IMR-90 (cell line): Measurements from ENCODE around the gene TVP23B. TPM values are rescaled to one million over a fixed set of nuclear protein-coding genes. Genes with fewer than 3 reads are reported as not detected.
"Not testable (repeated sequence)": the region's sequence is repeated elsewhere in the genome, so short reads cannot be mapped to it uniquely, and the experiment has no call there.

Source experiments
- ATAC-seq: fragments of 200-7000 bp; cut with Tn5 transposase; 2 replicates; pipeline ENCODE4 v1.9.1; 2020; ENCODE audit warnings: low read depth, mild to moderate bottlenecking, moderate library complexity
- BruUV-seq: library from RNA; stranded (reverse); fragments of 400-500 nt; replicated peaks from 2 replicates; lab custom pipeline; 2021; lab: Mats Ljungman, UMichigan
- CTCF ChIA-PET: fragments of 300-600 bp; formaldehyde crosslinking; extraction: SDS; loops from one replicate; lab custom pipeline; 2021; ENCODE audit warnings: antibody characterized with exemption; lab: Yijun Ruan, JAX
- POLR2A ChIA-PET: fragments of 300-600 bp; sonication (Branson Sonifier 250); formaldehyde crosslinking; loops from one replicate; lab custom pipeline; 2022; ENCODE audit warnings: antibody characterized with exemption; ENCODE audit not compliant: unreplicated experiment; lab: Charles Lee
- DNase-seq: peaks from one replicate; pipeline ENCODE4 v3.0.0; 2013
- H2AFZ ChIP-seq: replicated peaks from 2 replicates; pipeline ENCODE3; 2013; ENCODE audit warnings: low read length, mild to moderate bottlenecking; ENCODE audit not compliant: poor library complexity
- H2AK5ac ChIP-seq: 2 replicates; pipeline ENCODE4 v1.6.1; 2013; ENCODE audit warnings: low read depth, low read length, inconsistent platforms
- H2AK9ac ChIP-seq: replicated peaks from 2 replicates; pipeline ENCODE3; 2013; ENCODE audit warnings: mild to moderate bottlenecking, low read depth, low read length, moderate library complexity; ENCODE audit not compliant: poor library complexity
- H2BK120ac ChIP-seq: 2 replicates; pipeline ENCODE4 v1.6.1; 2013; ENCODE audit warnings: low read depth, low read length, inconsistent platforms
- H2BK15ac ChIP-seq: 3 replicates; pipeline ENCODE4 v1.6.1; 2013; ENCODE audit warnings: low read depth, low read length, inconsistent platforms
- H2BK20ac ChIP-seq: 2 replicates; pipeline ENCODE4 v1.6.1; 2013; ENCODE audit warnings: low read depth, mild to moderate bottlenecking, inconsistent platforms, low read length, moderate library complexity
- H2BK5ac ChIP-seq: 2 replicates; pipeline ENCODE4 v1.6.1; 2013; ENCODE audit warnings: mild to moderate bottlenecking, low read depth, low read length, inconsistent platforms; ENCODE audit not compliant: poor library complexity, severe bottlenecking
- H3K14ac ChIP-seq: replicated peaks from 2 replicates; pipeline ENCODE4 v1.6.1; 2013; ENCODE audit warnings: low read depth, low read length, inconsistent platforms
- H3K18ac ChIP-seq: 2 replicates; pipeline ENCODE4 v1.6.1; 2013; ENCODE audit warnings: low read depth, low read length, control low read depth
- H3K23ac ChIP-seq: 2 replicates; pipeline ENCODE4 v1.6.1; 2013; ENCODE audit warnings: low read depth, low read length, inconsistent platforms
- H3K27ac ChIP-seq: 2 replicates; pipeline ENCODE4 v1.5.1; 2013; ENCODE audit warnings: mild to moderate bottlenecking, control low read depth, low read length; ENCODE audit not compliant: insufficient read depth
- H3K27me3 ChIP-seq: 2 replicates; pipeline ENCODE4 v1.6.1; 2013; ENCODE audit warnings: low read length; ENCODE audit not compliant: control insufficient read depth, insufficient read depth
- H3K36me3 ChIP-seq: 2 replicates; pipeline ENCODE4 v1.6.1; 2013; ENCODE audit warnings: low read length, mixed read lengths; ENCODE audit not compliant: control insufficient read depth, insufficient read depth
- H3K4ac ChIP-seq: 2 replicates; pipeline ENCODE4 v1.6.1; 2013; ENCODE audit warnings: low read depth, low read length, inconsistent platforms
- H3K4me1 ChIP-seq: 2 replicates; pipeline ENCODE4 v1.6.1; 2013; ENCODE audit warnings: low read length, mixed read lengths; ENCODE audit not compliant: control insufficient read depth, insufficient read depth
- H3K4me2 ChIP-seq: 2 replicates; pipeline ENCODE4 v1.6.1; 2013; ENCODE audit warnings: low read depth, mild to moderate bottlenecking, control low read depth, low read length, moderate library complexity
- H3K4me3 ChIP-seq: 2 replicates; pipeline ENCODE4 v1.5.1; 2013; ENCODE audit warnings: low read depth, mild to moderate bottlenecking, control low read depth, low read length, moderate library complexity; ENCODE audit not compliant: insufficient read depth
- H3K56ac ChIP-seq: 2 replicates; pipeline ENCODE4 v1.6.1; 2013; ENCODE audit warnings: low read length, inconsistent platforms; ENCODE audit not compliant: insufficient read depth; ENCODE audit errors: extremely low read depth
- H3K79me1 ChIP-seq, 2 experiments: 2 replicates each; pipeline ENCODE4 v1.6.1; 2013; ENCODE audit warnings: low read length in 2 of 2, inconsistent platforms in 1 of 2, low read depth in 1 of 2
- H3K9ac ChIP-seq: 2 replicates; pipeline ENCODE4 v1.6.1; 2013; ENCODE audit warnings: low read depth, low read length, control low read depth
- H3K9me1 ChIP-seq: 2 replicates; pipeline ENCODE4 v1.6.1; 2013; ENCODE audit warnings: low read length, inconsistent platforms; ENCODE audit not compliant: insufficient read depth
- H3K9me3 ChIP-seq: 2 replicates; pipeline ENCODE4 v1.6.1; 2013; ENCODE audit warnings: low read length; ENCODE audit not compliant: control insufficient read depth, insufficient read depth
- H4K20me1 ChIP-seq: 2 replicates; pipeline ENCODE4 v1.6.1; 2013; ENCODE audit warnings: low read length, inconsistent platforms; ENCODE audit not compliant: insufficient read depth
- H4K5ac ChIP-seq: 2 replicates; pipeline ENCODE4 v1.6.1; 2013; ENCODE audit warnings: mild to moderate bottlenecking, low read depth, low read length, control low read depth
- H4K8ac ChIP-seq, 2 experiments: 2 replicates each; pipeline ENCODE4 v1.6.1; 2013; ENCODE audit warnings: low read depth in 2 of 2, low read length in 2 of 2, control low read depth in 1 of 2, inconsistent platforms in 1 of 2
- H4K91ac ChIP-seq: 2 replicates; pipeline ENCODE4 v1.6.1; 2013; ENCODE audit warnings: low read depth, low read length, inconsistent platforms; ENCODE audit not compliant: insufficient read depth
- WGBS, 2 experiments: methylation state at CpG; one replicate each; pipeline versions ENCODE4 v1.1.5 to v1.1.7; 2013; ENCODE audit warnings: missing lambda C conversion rate in 2 of 2; ENCODE audit not compliant: insufficient read length in 1 of 2; ENCODE audit errors: extremely low coverage in 2 of 2; 5-methylcytosine and 5-hydroxymethylcytosine counted together
- dilution Hi-C: fragments of 300-500 bp; cut with HindIII; formaldehyde crosslinking; loops from one replicate; pipeline ENCODE4 v1.14.3; 2018; ENCODE audit warnings: low sequenced_read_pairs; ENCODE audit not compliant: unreplicated experiment
- in situ Hi-C: fragments of 300-500 bp; cut with MboI; formaldehyde crosslinking; loops from 3 replicates; pipeline ENCODE4 v1.14.3; 2019; ENCODE audit warnings: low sequenced_read_pairs, inconsistent platforms, mixed read lengths
- intact Hi-C: fragments of 100-400 bp; cut with micrococcal nuclease; formaldehyde crosslinking; loops from 2 replicates; pipeline ENCODE4 v1.10.0; 2022
- polyA plus RNA-seq, 3 experiments: library from polyadenylated mRNA; depleted of rRNA; stranded (reverse); fragments of >200 nt; gene quantifications; 2 replicates each; pipeline ENCODE4 v1.2.3, GENCODE V29; 2012; ENCODE audit warnings: low replicate concordance in 1 of 3
- total RNA-seq: library from RNA; depleted of rRNA; stranded (reverse); fragments of >200 nt; gene quantifications from 2 replicates; pipeline ENCODE4 v1.2.3, GENCODE V29; 2012

TVP23B gene
- total and polyA plus RNA-seq, 2 of the 4 experiments (the other 2 are of a cell fraction) = 30.9 to 35.7 TPM

- H3K4me1 ChIP-seq, CTCF ChIA-PET, H2BK20ac ChIP-seq, BruUV-seq, H3K18ac ChIP-seq, H3K14ac ChIP-seq, H2AK9ac ChIP-seq, H4K8ac ChIP-seq, H4K20me1 ChIP-seq, H3K27ac ChIP-seq, H2AK5ac ChIP-seq, H4K5ac ChIP-seq, H3K23ac ChIP-seq, H3K9me1 ChIP-seq, H2BK15ac ChIP-seq, DNase-seq, H2AFZ ChIP-seq, H2BK120ac ChIP-seq, H3K9me3 ChIP-seq, H4K91ac ChIP-seq, intact Hi-C loops, dilution Hi-C loops, H2BK5ac ChIP-seq, H3K27me3 ChIP-seq, ATAC-seq, H3K56ac ChIP-seq, in situ Hi-C loops, POLR2A ChIA-PET, H3K36me3 ChIP-seq: not testable (repeated sequence)
- WGBS, 2 experiments = no CpG with 5 or more reads among the region's 5 CpGs
- Histone ChIP-seq H3K4me3 (peak overlapping the region; percentile 54), H3K9ac (peak overlapping the region; percentile 85), H3K4me2 (peak overlapping the region; percentile 82), H3K79me1 (peaks cover 4 to 16% of the 10 kb centered on the region in 2 experiments; a peak in 3 of 4 replicates), H3K4ac (peak overlapping the region; percentile 69; the same call in 1 of the 2 replicates)
Observed at GRCh38 chr17:18781805-18782204, 822 bp downstream of the TVP23B start.

GRCh38 chr17:18785933-18786332 lies 5.0 kb downstream of the TVP23B start:
- H3K23ac ChIP-seq, H3K36me3 ChIP-seq, H4K91ac ChIP-seq, H3K56ac ChIP-seq, H2BK120ac ChIP-seq, H3K14ac ChIP-seq, H3K9me1 ChIP-seq, H3K9me3 ChIP-seq, CTCF ChIA-PET, H3K4ac ChIP-seq, H3K4me3 ChIP-seq, in situ Hi-C loops, H3K9ac ChIP-seq, H2BK5ac ChIP-seq, DNase-seq, H2AFZ ChIP-seq, H3K27me3 ChIP-seq, intact Hi-C loops, H4K5ac ChIP-seq, ATAC-seq, H3K27ac ChIP-seq, H3K4me1 ChIP-seq, H3K4me2 ChIP-seq, dilution Hi-C loops, H4K20me1 ChIP-seq, BruUV-seq, H2AK9ac ChIP-seq, H3K18ac ChIP-seq, H2BK15ac ChIP-seq, H2AK5ac ChIP-seq, H4K8ac ChIP-seq, H2BK20ac ChIP-seq: not testable (repeated sequence)
- H3K79me1 ChIP-seq = peaks cover 4 to 22% of the 10 kb centered on the region in 2 experiments; a peak in 3 of 4 replicates
- POLR2A ChIA-PET = interaction anchor here (0.6 kb wide), 1 partner anchor 136 kb away, joined by 3 read pairs; no protein-coding TSS in a partner anchor
- WGBS, 2 experiments = no CpG with 5 or more reads among the region's 1 CpG
